K562 (cell line): ENCODE results near the gene ZNF506. TPM values are rescaled to one million over a fixed set of nuclear protein-coding genes. Genes with fewer than 3 reads are reported as not detected.

Experiments
- ATAC-seq: fragments of 200-7000 bp; cut with Tn5 transposase; 3 replicates; pipeline ENCODE4 v1.9.1; 2020; ENCODE audit warnings: moderate library complexity
- BruUV-seq: library from RNA; stranded (reverse); fragments of 400-500 nt; replicated peaks from 2 replicates; lab custom pipeline; 2021; lab: Mats Ljungman, UMichigan
- CTCF ChIA-PET: fragments of 300-600 bp; formaldehyde crosslinking; extraction: SDS; loops from one replicate; lab custom pipeline; 2021; ENCODE audit warnings: low intra/inter-chr PET ratio; lab: Yijun Ruan, JAX
- POLR2A ChIA-PET: fragments of 300-600, 350-650 bp; sonication (Branson Sonifier 250); formaldehyde crosslinking; extraction: SDS; loops from one replicate; lab custom pipeline; 2021; ENCODE audit warnings: antibody characterized with exemption, inconsistent platforms; lab: Yijun Ruan, JAX
- DNase-seq, 4 experiments: peaks; one replicate each; pipeline versions ENCODE4 v3.0.0 to v3.0.0-alpha.2; 2011 to 2018; ENCODE audit warnings: low spot score in 3 of 4, mixed read lengths in 3 of 4; ENCODE audit errors: extremely low read depth in 1 of 4
- FAIRE-seq: peaks from 2 replicates; lab custom pipeline; 2011; peaks lifted over from hg19 to GRCh38; lab: Jason Lieb, UNC
- H2AFZ ChIP-seq: 2 replicates; pipeline ENCODE4 v1.6.0; 2011; ENCODE audit warnings: low read depth, low read length, control low read depth, inconsistent platforms
- H3K27ac ChIP-seq: fragments of 200-600 bp; 3 replicates; pipeline ENCODE4 v1.8.0; 2011; ENCODE audit warnings: low read depth, mild to moderate bottlenecking, control low read depth, inconsistent platforms, low read length, moderate library complexity, mixed read lengths; ENCODE audit errors: extremely low read depth
- H3K27me3 ChIP-seq, 2 experiments: fragments of 300-600 bp in 1 of 2; 2 replicates in 1 of 2; 3 replicates in 1 of 2; pipeline versions ENCODE4 v1.6.0 to v1.8.0; 2011; ENCODE audit warnings: inconsistent platforms in 2 of 2, low read length in 2 of 2, mild to moderate bottlenecking in 1 of 2, mixed read lengths in 1 of 2, moderate library complexity in 1 of 2; ENCODE audit not compliant: control insufficient read depth in 2 of 2, insufficient read depth in 2 of 2
- H3K36me3 ChIP-seq: fragments of 300-600 bp; 3 replicates; pipeline ENCODE4 v1.8.0; 2011; ENCODE audit warnings: mild to moderate bottlenecking, low read length, inconsistent platforms; ENCODE audit not compliant: control insufficient read depth, insufficient read depth
- H3K4me1 ChIP-seq, 2 experiments: fragments of 200-600 bp in 1 of 2; replicated peaks in 1 of 2; 2 replicates in 1 of 2; 3 replicates in 1 of 2; pipeline versions ENCODE4 v1.5.1 to v1.8.0; 2011; ENCODE audit warnings: inconsistent platforms in 2 of 2, low read length in 2 of 2, mild to moderate bottlenecking in 1 of 2, mixed read lengths in 1 of 2, moderate library complexity in 1 of 2; ENCODE audit not compliant: control insufficient read depth in 2 of 2, insufficient read depth in 2 of 2
- H3K4me2 ChIP-seq: 2 replicates; pipeline ENCODE4 v1.6.1; 2011; ENCODE audit warnings: low read length, control low read depth, inconsistent platforms, mixed read lengths; ENCODE audit not compliant: insufficient read depth
- H3K4me3 ChIP-seq: fragments of 200-600 bp; sonication (generic), shearing (Covaris generic); 2 replicates; pipeline ENCODE4 v1.5.1; 2016; ENCODE audit warnings: control low read depth, inconsistent platforms
- H3K79me2 ChIP-seq: fragments of 200-600 bp; 3 replicates; pipeline ENCODE4 v1.8.0; 2011; ENCODE audit warnings: low read length, inconsistent platforms; ENCODE audit not compliant: control insufficient read depth, insufficient read depth
- H3K9ac ChIP-seq, 2 experiments: 2 replicates each; pipeline versions ENCODE4 v1.6.0 to v1.6.1; 2011; ENCODE audit warnings: low read depth in 2 of 2, low read length in 2 of 2, control low read depth in 1 of 2, inconsistent platforms in 1 of 2, mild to moderate bottlenecking in 1 of 2, mixed read lengths in 1 of 2; ENCODE audit not compliant: insufficient read depth in 1 of 2
- H3K9me1 ChIP-seq: one replicate; pipeline ENCODE4 v1.6.0; 2011; ENCODE audit warnings: inconsistent platforms, mild to moderate bottlenecking, low read length, moderate library complexity; ENCODE audit not compliant: control insufficient read depth, insufficient read depth
- H3K9me3 ChIP-seq: replicated peaks from 2 replicates; pipeline ENCODE4 v1.5.1; 2011; ENCODE audit warnings: low read depth, low read length, inconsistent platforms; ENCODE audit not compliant: control insufficient read depth, insufficient read depth
- H4K20me1 ChIP-seq: replicated peaks from 2 replicates; pipeline ENCODE4 v1.6.1; 2011; ENCODE audit warnings: low read length, inconsistent platforms, mixed read lengths; ENCODE audit not compliant: control insufficient read depth, insufficient read depth
- WGBS: fragments of 100-300 bp; shearing (Covaris generic); methylation state at CpG from one replicate; pipeline ENCODE4 v1.1.6; 2016; ENCODE audit warnings: low coverage, mixed read lengths; ENCODE audit not compliant: insufficient coverage; ENCODE audit errors: missing lambda C conversion rate; 5-methylcytosine and 5-hydroxymethylcytosine counted together
- in situ Hi-C: fragments of 300-500 bp; cut with MboI; formaldehyde crosslinking; loops from 4 replicates; pipeline ENCODE4 v1.15.0; 2018; ENCODE audit warnings: inconsistent platforms, mixed read lengths
- intact Hi-C: fragments of 100-400 bp; cut with micrococcal nuclease; formaldehyde crosslinking; loops from 2 replicates; pipeline ENCODE4 v1.14.2; 2022
- polyA plus RNA-seq, 8 experiments: library from polyadenylated mRNA; depleted of rRNA in 4 of 8; stranded (reverse) in 5 of 8; unstranded in 3 of 8; fragments of >200 nt; fragmentation: Nextera tagmentation in 2 of 8; fragmentation: Illumina TruSeq in 1 of 8; extraction: Ambion mirVana in 2 of 8; extraction: Trizol in 1 of 8; gene quantifications; 2 replicates each; pipeline versions ENCODE4 v1.2.1 to v1.2.3, GENCODE V29; 2011 to 2014; ENCODE audit warnings: inconsistent platforms in 1 of 8, missing spikeins in 1 of 8
- total RNA-seq, 7 experiments: library from RNA; depleted of rRNA in 6 of 7; stranded (reverse); fragments of >200 nt in 6 of 7; fragmentation: Illumina TruSeq in 2 of 7; extraction: Trizol in 2 of 7; gene quantifications; 2 replicates each; pipeline versions ENCODE4 v1.2.1 to v1.2.3, GENCODE V29; 2011 to 2021; ENCODE audit warnings: low replicate concordance in 1 of 7
- TF ChIP-seq, protein P1 (sequence below): sonication (generic); formaldehyde crosslinking; IDR thresholded peaks from 2 replicates; pipeline ENCODE4 v1.8.1; 2023; ENCODE audit warnings: missing genetic modification reagents, mild to moderate bottlenecking, borderline replicate concordance

ZNF506 gene
- total and polyA plus RNA-seq, 9 of the 15 experiments (the other 6 are each of a cell fraction or from before 2014, with no cell fraction given), result 0.03 to 0.44 (median 0.14) TPM; not detected in 2

DNA sequence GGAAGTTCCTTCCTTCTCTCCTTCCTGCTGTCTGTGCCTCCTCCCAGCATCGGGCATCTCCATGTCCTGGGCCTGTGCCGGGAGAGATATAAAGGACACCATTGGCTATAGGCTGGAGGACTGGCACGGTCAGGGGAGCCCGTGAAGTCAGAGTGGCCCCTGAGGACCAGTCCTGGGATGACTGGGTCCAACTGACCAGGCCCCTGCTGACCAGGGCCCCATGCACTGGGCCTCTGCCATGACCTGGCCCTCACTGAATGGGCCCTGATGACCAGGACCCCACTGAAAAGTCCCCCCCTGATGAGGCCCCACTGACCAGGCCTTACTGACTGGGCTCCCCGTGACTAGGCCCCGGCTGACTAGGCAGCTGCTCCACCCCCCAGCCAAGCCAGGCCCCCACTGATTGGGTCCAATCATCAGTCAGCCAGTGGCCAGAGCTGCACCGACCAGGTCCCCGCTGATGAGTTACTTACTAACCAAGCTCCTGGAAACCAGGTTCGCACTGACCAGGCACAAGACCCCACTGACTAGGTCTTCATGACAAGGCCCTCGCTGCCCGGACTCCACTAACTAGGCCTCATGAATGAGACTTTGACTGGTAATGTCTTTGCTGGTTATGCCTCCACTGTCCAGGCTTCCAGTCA, 68.7 kb downstream of the ZNF506 start:
- POLR2A ChIA-PET, result interaction anchor here (0.9 kb wide), 1 partner anchor 20 kb away, joined by 3 read pairs; the partner anchor contains the start of gene ZNF14
- 26% methylated on average over 11 of the region's 11 CpGs for WGBS
- in situ Hi-C loops, result no loop called here
- TF ChIP-seq, protein P1, sequence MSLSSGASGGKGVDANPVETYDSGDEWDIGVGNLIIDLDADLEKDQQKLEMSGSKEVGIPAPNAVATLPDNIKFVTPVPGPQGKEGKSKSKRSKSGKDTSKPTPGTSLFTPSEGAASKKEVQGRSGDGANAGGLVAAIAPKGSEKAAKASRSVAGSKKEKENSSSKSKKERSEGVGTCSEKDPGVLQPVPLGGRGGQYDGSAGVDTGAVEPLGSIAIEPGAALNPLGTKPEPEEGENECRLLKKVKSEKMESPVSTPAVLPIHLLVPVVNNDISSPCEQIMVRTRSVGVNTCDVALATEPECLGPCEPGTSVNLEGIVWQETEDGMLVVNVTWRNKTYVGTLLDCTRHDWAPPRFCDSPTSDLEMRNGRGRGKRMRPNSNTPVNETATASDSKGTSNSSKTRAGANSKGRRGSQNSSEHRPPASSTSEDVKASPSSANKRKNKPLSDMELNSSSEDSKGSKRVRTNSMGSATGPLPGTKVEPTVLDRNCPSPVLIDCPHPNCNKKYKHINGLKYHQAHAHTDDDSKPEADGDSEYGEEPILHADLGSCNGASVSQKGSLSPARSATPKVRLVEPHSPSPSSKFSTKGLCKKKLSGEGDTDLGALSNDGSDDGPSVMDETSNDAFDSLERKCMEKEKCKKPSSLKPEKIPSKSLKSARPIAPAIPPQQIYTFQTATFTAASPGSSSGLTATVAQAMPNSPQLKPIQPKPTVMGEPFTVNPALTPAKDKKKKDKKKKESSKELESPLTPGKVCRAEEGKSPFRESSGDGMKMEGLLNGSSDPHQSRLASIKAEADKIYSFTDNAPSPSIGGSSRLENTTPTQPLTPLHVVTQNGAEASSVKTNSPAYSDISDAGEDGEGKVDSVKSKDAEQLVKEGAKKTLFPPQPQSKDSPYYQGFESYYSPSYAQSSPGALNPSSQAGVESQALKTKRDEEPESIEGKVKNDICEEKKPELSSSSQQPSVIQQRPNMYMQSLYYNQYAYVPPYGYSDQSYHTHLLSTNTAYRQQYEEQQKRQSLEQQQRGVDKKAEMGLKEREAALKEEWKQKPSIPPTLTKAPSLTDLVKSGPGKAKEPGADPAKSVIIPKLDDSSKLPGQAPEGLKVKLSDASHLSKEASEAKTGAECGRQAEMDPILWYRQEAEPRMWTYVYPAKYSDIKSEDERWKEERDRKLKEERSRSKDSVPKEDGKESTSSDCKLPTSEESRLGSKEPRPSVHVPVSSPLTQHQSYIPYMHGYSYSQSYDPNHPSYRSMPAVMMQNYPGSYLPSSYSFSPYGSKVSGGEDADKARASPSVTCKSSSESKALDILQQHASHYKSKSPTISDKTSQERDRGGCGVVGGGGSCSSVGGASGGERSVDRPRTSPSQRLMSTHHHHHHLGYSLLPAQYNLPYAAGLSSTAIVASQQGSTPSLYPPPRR (CRISPR knock-in tag), result no peak
- H4K20me1 ChIP-seq, result no peaks in the 10 kb centered on the region
- no peaks in the 10 kb centered on the region for H3K36me3 ChIP-seq
- CTCF ChIA-PET, result no interaction called here
- no peak overlapping the region for H2AFZ ChIP-seq
- no TSS peak for BruUV-seq
- H3K79me2 ChIP-seq, result no peaks in the 10 kb centered on the region
- peaks cover 0 to 16% of the 10 kb centered on the region in 2 experiments; a peak in 3 of 5 replicates for H3K4me1 ChIP-seq
- H3K9me3 ChIP-seq, result no peaks in the 10 kb centered on the region
- no peak for FAIRE-seq
- no peak overlapping the region for H3K4me3 ChIP-seq
- peaks cover 0 to 34% of the 10 kb centered on the region in 2 experiments; a peak in 3 of 5 replicates for H3K27me3 ChIP-seq
- H3K27ac ChIP-seq, result no peak overlapping the region
- no peak overlapping the region for H3K9ac ChIP-seq
- intact Hi-C loops, result no loop called here
- peak in 1 of 4 experiments; percentile 10 for DNase-seq
- no peak overlapping the region for H3K4me2 ChIP-seq
- no peaks in the 10 kb centered on the region for H3K9me1 ChIP-seq
- no peak for ATAC-seq
